NCI-H774 (cell line): Measurements from ENCODE around the gene GIT2.
"Not testable (repeated sequence)": the region's sequence is repeated elsewhere in the genome, so short reads cannot be mapped to it uniquely, and the experiment has no call there.

Experiments used
- DNase-seq: peaks from one replicate; lab custom pipeline; 2025; lab: John Stamatoyannopoulos, UW

Gene GIT2

DNA sequence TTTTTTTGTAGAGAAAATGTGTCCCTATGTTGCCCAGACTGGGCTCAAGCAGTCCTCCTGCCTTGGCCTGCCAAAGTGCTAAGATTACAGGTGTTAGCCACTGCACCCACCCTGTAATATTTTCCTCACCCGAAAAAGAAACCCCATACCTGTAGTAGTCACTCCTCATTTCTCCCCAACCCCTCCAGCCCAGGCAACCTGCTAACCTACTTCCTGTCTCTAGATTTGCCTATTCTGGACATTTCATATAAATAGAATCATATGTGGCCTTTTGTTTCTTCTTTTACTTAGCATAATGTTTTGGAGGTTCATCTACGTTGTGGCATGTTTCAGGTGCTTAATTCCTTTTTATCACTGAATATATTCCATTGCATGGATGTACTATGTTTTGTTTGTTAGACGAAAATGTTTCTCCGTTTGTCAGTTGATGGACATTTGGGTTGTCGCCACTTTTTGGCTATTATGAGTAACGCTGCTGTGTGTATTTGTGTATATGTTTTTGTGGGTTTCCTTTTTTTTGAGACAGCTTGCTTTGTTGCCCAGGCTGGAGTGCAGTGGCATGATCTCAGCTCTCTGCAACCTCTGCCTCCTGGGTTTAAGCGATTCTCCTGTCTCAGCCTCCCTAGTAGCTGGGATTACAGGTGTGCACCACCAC, 9.3 kb upstream of the GIT2 start:
- no peak for DNase-seq

DNA sequence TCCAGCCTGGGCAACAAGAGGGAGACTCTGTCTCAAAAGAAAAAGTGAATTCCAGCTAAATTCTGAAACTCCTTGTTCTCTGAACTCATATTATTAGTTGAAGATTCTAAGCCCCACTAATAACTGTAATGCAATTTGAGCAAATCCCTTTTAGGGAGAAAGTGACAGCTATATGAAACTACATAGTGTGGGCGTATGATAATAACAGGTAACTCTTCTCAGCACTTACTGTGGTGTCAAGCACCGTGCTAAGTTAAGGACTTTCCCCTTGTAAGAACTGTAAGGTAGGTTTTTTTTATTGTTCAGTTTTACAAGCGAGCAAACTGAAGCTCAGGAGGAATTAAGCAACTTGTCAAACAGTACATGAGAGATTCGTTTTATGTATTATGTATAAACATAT, 8.4 kb upstream of the GIT2 start:
- no peak for DNase-seq

DNA sequence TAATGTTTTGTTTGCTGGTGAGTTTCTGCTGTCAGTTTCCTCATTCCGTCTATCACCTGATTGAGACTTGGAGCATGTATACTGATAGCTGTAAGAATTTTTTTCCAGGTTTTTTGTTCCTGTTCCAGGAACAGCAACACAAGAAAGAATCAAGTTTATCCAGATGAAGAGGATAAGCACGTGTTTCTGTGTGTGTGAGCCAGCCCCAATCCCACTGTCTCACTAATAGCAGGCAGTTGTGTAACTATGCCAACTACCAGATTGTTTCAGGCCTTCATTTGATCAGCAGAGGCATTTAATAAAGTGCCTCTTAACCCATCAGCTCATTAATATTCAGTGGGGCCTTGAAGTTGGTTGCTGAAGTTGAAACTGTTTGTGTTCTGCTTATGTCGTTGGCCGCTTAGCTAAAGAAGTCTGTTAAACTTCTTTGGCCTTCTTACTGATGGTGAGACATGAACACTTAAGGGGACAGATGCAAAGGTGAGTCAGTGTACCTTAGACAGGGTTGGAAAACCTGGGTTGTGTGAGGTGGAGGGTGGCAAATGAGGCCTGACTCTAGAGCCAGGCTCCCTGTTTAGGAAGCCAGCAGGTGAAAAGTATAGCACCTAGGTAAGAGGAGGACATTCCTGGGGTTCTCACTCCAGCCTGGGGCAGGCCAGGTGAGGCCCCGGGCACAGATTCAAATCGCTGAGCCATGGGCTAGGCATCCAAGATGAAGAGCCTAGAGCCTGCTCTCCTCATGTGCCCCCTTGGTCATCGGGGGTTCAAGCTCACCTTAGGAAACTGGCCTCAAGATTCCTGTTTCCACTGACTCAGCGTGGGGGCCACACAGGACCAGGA, 6.7 kb upstream of the GIT2 start:
- no peak for DNase-seq

DNA sequence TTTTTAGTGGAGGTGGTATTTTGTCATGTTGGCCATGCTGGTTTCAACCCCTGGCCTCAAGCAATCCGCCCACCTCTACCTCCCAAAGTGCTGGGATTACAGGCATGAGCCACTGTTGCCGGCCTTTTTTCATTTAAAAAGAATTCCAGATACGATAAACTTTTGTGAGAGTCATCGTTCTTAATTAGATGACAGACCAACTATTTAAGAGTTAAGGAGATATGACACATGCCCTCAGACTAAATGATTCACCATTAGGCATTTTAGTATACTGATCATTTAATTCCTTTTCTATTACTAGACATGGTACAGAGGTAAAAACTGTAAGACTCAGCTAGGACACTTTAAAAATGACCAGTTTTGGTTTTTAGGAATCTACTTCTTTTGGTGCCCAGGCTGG, 5.4 kb upstream of the GIT2 start:
- DNase-seq: no peak

DNA sequence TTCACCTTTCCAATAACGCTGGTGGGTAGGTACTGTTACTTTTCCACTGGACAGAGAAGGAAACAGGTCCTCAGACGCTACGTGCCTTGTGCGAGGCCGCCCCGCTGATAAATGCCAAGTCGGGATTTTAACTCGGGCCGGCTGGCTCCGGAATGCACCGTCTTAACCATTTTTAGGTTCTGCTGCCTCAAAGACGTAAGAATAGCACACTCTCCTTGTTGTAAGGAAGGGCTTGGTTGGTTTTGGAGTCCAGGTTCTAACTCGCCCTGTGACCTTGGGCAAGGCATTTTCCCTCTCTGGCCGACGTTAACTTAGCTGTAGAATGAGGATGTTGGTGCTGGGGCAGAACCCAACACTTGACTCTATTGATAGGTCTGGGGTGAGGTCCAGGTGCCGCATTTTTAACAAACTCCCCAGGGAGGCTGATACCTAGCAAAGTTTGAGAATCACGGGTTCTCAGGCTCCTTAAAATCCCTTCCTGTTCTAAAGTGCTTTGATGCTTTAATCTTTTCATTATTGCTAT, 3.9 kb upstream of the GIT2 start:
- no peak for DNase-seq

DNA sequence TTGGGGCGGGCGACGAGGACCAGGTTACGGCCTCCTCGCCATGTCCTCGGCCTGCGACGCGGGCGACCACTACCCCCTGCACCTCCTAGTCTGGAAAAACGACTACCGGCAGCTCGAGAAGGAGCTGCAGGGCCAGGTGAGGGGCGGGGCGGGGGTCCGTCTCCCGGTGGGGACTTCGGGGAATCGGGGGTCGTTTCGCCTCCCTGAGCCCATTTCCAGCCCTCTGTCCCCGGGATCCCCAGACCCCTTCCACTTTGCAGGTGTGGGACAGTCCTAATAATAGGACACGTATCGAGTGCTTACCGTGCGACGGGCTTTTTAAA, 3.4 kb upstream of the GIT2 start:
- DNase-seq: no peak

DNA sequence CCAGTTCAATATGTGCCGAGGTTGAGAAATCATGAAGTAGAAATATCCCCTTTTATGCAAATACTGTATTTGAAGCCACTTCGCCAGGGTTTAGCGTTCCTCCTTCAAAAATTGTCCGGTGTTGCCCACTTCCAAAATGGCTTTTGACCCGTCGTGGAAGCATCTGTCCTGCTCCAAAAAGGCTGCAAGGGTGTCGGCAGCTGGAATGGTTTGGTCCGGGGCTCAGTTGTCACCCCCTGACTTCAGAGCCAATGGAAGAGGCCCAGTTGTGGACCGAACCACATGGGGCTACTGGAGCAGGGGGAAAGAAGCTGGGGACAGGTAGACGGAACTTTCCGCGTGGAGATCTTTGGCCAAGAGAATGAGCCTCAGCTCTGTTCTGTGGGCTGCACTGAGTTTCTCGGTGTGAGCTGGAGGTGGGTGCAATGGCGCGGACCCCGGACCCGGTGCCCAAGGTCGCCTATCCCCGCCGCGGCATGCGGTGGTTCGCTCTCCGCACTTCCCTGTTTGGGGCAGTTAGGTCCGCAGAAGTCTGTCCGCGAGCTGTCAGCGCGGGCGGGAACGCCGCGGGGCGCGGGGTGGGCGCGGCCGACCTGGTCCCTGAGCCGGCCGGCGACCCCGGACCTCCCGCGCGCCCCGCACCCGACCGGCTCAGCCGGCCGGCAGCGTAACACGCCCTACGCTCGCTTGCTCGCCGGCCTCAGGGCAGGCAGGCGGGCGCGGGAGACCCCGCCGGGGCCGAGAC, 2.9 kb upstream of the GIT2 start, which contains the start of gene ANKRD13A:
TSS of gene ANKRD13A (plus strand) at position 527 of the 745 bp plus-strand sequence. CDS start 259 bp downstream, outside the sequence.
- DNase-seq: peak; percentile 92

DNA sequence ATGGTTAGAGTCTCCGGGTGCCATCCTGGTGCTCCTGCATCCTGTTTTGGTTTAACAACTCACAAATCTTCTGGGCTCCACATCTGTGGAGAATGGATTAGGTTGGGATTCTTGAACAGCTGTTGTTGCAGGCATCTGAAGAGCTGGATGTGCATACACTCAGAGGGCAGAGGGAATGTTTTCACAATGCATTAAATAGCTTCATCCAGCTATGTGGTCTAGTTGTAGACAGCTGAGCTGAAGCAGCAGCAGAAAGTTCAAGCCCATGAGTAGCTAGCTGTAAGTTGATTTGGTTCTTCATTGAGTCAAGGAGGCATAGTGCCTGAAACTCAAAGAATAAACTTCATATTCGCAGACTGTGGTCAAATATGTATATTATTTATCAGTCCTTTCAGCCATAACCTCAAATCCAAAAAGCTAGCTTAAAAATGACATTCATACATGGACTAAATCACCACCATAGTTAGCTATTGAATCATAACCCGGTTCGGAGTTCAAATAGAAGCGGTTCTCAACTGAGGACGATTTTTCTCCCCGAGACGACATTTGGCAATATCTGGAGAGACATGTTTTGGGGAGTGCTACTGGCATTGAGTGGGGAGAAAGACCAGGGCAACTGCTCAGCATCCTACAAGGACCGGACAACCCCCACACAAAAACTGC, 2.2 kb upstream of the GIT2 start:
- DNase-seq: no peak

DNA sequence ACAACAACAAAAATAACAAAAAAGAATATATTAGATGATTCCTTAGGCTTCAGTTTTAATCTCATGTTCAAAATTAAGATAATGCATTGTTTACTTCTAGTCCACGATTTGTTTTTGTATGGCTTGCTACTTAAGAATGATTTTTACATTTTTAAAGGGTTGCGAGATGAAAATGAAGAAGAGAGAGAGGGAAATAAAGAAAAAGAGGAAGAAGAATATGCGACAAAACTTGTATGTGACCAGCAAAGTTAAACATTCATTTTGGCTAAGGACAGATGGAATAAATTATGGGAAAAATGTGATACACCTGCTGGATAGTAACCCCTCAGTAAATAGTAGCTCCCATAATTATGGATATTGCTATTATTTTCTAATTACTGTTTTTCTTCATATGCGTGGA, 1.2 kb upstream of the GIT2 start:
- peak; percentile 30 for DNase-seq

DNA sequence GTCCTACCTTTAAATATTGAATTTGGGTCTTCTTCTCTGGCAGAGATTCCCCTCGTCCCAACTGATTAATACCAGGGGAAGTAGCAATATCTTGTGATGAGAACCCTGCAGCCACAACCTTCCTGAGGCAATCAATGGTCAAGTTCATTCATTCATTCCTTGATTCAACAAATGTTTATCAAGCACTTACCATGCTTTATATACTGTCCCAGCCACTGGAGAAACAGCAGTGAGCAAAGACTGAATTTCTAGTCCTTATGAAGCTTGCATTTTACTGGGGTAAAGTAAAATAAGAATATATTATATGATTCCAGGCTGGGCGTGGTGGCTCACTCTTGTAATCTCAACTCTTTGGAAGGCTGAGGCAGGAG, 300 bp upstream of the GIT2 start:
- no peak for DNase-seq

DNA sequence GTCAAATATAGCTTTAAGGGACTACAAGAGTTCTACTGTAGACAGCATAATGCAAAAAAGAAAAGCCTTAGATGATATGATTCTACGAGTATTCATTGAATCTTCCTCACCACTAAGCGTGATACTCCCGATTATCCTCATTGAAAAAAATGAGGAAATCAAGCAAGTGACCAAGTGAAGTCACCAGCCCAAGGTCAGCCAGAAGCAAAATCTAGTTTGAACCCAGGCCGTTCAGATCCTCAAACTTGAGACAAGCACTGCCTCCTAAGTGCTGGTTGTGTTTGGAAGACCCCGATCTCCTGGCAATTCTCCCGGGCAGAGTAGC, 845 bp downstream of the GIT2 start:
- no peak for DNase-seq

DNA sequence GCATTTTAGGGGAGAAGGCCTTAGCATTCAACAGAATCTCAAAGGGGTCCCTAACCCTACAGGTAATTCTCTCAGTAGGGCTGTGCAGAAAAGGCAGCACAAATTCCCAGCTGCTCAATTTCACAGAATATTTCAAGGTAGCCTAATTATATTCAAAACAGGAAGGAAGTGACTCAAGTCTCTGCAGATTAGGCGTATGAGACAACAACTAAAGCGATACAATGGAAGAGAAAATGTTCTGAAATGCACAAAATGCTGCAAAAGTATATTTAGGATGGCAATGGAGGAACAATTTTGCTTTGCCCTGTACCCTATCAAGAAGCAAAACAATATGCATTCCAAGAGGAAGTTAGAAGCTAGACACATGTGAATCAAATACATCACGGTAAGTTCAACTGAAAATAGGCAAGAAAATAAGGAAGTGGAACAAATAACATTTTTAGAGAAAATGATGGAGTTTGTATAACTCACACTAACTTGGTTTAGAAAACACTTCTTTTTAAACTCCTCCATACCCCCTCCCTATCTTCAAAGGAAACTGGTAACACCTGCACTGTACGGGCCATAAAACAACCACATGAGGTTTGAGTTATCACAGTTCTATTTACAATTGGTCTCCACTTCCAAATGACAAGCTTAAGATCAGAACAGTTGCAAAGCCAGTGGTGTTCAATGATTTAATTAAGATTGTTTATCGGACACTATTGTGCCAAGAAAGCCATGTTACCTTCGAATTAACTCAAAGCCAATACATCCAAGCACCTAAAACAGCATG, 1.6 kb downstream of the GIT2 start:
- no peak for DNase-seq

DNA sequence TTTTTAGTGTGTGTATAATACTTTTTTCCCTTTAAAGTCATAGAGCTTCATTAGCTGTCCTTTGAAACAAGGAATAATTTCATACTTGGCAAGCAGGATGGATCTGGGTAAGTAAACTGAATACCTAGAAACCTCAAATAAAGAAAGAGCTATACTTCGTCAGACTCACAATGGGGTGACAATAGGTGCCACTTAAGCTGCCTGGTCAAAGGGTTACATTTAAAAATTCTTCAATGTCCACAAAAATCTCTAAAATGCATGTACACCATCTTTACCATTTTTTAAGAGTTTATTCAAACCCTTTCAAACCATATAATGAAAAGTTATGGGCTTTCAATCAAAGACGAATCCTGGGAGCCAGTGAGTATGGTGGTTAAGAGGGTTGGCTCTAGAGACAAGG, 3.1 kb downstream of the GIT2 start:
- no peak for DNase-seq

DNA sequence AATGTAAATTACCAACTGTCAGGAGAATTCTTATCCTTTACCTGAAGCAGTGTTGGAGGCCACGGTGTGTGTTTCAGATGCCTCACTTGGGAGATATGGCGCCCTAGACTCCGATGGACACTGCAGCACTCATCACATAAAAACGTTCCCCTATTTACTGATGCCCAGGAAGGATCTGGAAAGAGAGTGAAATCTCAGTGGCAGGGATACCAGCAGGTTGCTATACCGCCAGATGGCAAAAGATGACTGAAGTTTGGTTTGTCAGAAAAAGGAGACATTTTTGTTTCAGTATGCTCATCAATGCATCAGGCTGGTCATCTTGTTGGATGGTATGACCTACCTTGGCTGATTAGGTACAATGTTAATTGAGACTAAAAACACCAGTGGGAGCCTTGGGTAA, 4.6 kb downstream of the GIT2 start:
- DNase-seq: no peak

DNA sequence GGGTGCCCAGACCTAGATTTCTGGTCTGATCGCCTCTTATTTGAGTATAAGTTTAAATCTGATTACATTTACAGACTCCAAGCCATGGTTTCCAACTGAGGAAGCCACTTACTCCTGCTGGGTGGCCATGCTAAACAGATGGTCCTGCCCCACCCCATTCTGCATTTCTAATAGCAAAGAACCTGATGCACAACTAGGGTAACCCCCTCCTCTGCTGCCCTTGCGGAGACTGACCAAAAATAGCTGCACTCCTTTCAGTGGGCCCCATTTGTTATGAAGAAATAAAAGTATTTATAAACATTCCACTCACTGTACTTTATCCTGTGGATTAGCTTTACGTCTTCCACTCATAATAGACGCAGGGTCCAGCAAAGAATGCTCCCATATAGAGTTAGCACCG, 6.8 kb downstream of the GIT2 start:
- no peak for DNase-seq

DNA sequence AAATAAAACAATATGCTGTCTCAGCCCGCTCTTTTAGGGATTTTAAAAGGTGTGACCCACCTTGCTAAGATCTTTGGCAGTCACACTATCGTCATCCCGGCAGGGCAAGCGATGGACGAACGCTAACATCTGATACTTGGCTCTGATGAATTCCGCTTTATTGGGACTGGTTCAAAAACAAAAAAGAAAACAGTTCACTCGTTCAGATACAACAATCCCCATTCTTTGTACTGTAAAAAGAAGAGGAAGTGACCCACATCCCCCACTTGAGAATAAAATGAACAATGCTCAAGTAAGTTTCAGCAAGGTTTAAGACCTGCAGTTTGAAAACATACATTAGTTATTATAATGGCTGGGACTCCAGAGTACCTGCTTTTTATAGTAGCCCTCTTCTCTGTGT, 7.3 kb downstream of the GIT2 start:
- no peak for DNase-seq

DNA sequence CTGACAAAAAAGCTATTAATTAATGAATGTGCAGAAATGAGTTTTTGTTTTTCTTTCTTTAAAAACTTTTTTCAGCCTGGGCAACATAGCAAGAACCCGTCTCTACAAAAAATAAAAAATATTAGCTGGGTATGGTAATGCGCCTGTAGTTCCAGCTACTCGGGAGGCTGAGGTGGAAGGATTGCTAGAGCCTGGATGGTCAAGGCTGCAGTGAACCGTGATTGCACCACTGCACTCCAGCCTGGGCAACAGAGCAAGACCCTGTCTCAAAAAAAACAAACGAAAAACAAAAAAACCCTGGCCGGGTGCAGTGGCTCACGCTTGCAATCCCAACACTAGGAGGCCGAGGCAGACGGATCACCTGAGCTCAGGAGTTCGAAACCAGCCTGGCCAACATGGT, 7.9 kb downstream of the GIT2 start:
- DNase-seq: no peak

DNA sequence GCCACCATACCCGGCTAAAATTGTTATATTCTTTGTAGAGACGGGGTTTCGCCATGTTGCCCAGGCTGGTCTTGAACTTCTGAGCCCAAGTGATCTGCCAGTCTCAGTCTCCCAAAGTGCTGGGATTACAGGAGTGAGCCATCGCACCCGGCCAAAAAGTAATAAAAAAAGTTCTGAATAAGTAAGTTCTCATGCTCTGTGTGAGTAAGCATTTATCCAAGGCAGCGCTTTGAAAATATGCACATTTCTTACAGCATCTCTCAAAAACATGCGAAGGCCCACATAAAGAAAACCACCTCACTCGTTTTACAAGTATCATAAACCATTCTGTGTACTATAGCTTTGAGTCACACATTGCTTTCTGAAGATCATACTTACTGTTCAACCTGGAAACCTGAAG, 8.6 kb downstream of the GIT2 start:
- no peak for DNase-seq

DNA sequence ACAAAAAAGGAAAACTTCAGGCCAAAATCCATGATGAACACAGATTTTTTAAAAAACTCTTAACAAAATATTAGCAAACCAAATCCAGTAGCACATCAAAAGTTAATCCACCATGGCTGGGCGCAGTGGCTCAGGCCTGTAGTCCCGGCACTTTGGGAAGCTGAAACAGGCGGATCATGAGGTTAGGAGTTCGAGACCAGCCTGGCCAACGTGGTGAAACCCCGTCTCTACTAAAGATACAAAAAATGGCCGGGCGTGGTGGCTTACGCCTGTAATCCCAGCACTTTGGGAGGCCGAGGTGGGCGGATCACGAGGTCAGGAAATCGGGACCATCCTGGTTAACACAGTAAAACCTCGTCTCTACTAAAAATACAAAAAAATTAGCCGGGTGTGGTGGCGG, 9.9 kb downstream of the GIT2 start:
- not testable (repeated sequence) for DNase-seq

DNA sequence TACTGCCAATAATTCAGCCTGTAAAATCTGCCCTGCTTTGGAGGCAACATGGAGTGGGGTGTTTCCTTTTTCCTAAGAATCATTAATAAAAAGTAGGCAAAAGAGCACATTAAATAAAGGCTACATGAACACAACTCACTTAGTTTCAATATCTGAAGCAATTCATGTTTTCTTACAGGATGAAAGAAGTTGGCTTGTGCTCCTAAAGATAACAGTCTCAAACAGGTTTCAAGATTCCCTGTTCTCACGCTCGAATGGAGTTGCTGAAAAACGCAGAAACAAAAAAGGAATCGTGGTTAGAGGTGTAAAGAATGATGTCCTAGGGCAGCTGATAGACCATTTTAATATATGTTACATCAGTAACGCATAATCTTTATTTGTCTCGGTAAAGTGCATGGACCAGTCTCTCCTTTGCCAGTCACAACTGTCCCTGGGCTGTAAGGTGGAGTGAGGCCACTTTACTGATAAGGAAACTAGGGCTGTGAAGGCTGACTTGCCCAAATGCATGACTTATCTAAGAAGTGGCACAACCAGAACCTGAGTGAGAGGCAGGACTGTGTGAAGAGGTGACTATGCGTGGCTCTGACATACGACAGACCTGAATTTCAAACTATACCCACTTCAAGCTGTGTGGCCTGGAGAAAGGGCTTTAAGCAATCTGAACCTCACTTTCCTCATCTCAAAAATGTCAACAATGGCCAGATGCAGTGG, 12.6 kb downstream of the GIT2 start:
- DNase-seq: no peak

DNA sequence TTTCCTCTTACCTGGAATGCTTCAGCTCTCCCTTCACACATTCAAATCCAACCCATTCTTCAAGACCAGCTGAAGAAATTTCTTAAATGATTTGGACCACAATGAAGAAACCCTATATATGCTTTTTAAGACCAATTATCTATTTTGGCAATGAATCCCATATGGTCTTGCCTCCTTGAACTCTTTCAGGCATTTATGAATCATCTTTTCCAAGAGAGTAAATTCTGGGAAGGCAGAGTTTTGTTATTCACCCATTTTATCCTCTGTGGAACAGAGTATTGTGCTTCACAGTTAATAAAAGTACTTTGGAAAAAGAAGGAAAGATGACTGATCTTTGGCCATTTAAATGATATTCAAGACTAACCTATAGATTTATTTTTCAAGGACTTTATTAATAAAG, 14.0 kb downstream of the GIT2 start:
- DNase-seq: no peak
